ENCODE results near the gene CDK5R1. TPM values are rescaled to one million over a fixed set of nuclear protein-coding genes. Genes with fewer than 3 reads are reported as not detected.

Gene CDK5R1
- total RNA-seq, 2 experiments from 2014 or later, result 10.2 to 10.5 TPM

DNA sequence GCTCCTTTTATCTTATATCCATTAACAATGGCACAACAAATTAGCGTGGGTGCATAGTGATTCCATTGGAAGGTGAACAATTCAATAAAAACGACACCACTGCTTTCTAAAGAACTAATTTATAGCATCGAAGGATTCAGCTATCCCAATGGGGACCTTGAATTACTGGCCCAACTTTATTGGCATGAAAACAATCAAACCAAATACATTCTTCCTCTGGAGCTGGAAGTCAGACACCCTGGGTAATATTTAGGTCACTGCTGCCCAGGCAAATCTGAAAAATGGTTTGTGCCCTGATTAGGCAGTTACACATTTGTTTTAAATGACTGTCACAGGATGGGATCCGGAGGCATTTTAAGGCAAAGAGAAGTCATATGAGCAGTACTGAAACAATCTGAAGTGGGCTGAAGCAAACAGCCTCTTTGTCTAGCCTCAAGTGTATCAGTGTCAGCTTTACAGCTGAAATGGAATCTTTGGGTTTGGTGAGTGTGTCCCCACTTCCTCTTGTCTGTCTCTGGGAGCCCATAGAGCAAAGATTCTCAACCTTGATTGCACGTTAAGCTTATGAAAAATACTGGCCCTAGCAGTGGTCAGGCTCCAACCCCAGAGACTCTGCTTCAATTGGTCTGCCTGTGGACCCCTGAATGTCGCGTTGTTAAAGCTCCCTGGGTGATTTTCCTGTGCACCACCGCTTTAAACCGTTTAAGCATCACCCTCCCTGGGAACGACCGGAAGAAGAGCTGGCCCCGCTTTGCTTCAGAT is 30.3 kb downstream of the CDK5R1 start:
- no peaks in the 10 kb centered on the region for H3K27me3 Mint-ChIP-seq
- ATAC-seq (peak; percentile 35), DNase-seq (peak; percentile 49)
- intact Hi-C loops (cut with micrococcal nuclease), result no loop called here
- CTCF ChIA-PET, result interaction anchor here (0.7 to 2.5 kb wide), 10 partner anchors 10 to 145 kb away, joined by 3 to 12 read pairs (median 4); partner anchors contain the start of gene CDK5R1
- POLR2A ChIA-PET, result interaction anchor here (0.6 to 5.1 kb wide), 7 partner anchors 8 to 45 kb away, joined by 3 to 29 read pairs (median 5); partner anchors contain the start of gene CDK5R1
- no peaks in the 10 kb centered on the region for H3K9me3 Mint-ChIP-seq
- H3K4me3 Mint-ChIP-seq, result no peak overlapping the region
- H3K27ac Mint-ChIP-seq, result peak overlapping the region; percentile 85
- H3K4me1 Mint-ChIP-seq (ENCODE audit: low read depth), result peaks cover 69% of the 10 kb centered on the region
- H3K36me3 Mint-ChIP-seq (ENCODE audit: low read depth), result peaks cover 3% of the 10 kb centered on the region
- TF ChIP-seq, protein P1, sequence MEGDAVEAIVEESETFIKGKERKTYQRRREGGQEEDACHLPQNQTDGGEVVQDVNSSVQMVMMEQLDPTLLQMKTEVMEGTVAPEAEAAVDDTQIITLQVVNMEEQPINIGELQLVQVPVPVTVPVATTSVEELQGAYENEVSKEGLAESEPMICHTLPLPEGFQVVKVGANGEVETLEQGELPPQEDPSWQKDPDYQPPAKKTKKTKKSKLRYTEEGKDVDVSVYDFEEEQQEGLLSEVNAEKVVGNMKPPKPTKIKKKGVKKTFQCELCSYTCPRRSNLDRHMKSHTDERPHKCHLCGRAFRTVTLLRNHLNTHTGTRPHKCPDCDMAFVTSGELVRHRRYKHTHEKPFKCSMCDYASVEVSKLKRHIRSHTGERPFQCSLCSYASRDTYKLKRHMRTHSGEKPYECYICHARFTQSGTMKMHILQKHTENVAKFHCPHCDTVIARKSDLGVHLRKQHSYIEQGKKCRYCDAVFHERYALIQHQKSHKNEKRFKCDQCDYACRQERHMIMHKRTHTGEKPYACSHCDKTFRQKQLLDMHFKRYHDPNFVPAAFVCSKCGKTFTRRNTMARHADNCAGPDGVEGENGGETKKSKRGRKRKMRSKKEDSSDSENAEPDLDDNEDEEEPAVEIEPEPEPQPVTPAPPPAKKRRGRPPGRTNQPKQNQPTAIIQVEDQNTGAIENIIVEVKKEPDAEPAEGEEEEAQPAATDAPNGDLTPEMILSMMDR (IDR thresholded peaks at IDR 0.05), result no peak

DNA sequence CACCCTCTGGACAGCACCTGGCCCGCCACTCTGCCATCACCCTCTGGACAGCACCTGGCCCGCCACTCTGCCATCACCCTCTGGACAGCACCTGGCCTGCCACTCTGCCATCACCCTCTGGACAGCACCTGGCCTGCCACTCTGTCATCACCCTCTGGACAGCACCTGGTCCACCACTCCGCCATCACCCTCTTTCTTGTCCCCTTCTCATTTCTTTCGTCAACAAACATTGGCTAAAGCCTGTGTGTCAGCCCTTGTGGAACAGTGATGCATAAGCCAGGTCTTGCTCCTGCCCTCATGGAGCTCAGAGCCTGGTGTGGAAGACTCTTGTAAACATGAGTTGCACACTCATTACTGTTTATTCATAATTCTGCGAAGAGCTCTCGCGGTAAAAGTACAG is 31.2 kb downstream of the CDK5R1 start:
- H3K36me3 Mint-ChIP-seq (ENCODE audit: low read depth), result peaks cover 3% of the 10 kb centered on the region
- no peaks in the 10 kb centered on the region for H3K9me3 Mint-ChIP-seq
- peaks cover 75% of the 10 kb centered on the region for H3K4me1 Mint-ChIP-seq (ENCODE audit: low read depth)
- ATAC-seq (no peak), DNase-seq (no peak)
- POLR2A ChIA-PET, result interaction anchor here (0.7 to 5.1 kb wide), 7 partner anchors 9 to 34 kb away, joined by 3 to 29 read pairs (median 3); partner anchors contain the start of gene CDK5R1
- no peaks in the 10 kb centered on the region for H3K27me3 Mint-ChIP-seq
- intact Hi-C loops (cut with micrococcal nuclease), result no loop called here
- no peak overlapping the region for H3K4me3 Mint-ChIP-seq
- TF ChIP-seq, protein P1 (IDR thresholded peaks at IDR 0.05), result no peak
- H3K27ac Mint-ChIP-seq, result peak overlapping the region; percentile 66
- CTCF ChIA-PET, result interaction anchor here (1.0 to 2.5 kb wide), 7 partner anchors 10 to 56 kb away, joined by 3 to 10 read pairs (median 4); no protein-coding TSS in a partner anchor

DNA sequence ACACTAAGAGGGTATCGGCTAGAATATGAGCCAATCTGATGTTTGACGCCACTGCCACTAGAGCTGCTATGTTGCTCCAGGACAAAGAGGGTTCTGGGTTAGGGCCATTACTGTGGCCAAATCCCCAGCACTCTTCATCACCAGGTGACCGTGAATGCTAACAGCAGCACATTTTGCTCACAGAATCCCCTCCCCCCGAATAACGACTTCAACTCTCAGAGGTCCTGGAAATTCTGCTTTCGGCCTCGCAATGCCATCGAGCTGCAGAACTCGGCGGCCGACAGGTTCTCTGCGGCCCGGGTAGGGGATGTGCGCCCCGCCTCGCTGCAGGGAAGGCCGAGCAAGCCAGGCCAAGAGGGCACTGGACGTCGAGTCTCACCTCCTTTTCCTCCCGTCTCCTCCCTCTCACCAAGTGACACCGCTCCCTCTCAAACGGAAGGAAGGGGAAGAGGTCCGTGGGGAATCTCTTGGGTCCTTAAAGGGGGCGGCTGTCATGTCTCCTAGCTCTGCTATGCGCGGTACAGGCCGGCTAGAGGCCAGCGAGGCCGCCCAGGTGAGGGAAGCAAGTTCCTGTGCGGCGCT is 31.9 kb downstream of the CDK5R1 start:
- DNase-seq (no peak), ATAC-seq (no peak)
- H3K27me3 Mint-ChIP-seq, result no peaks in the 10 kb centered on the region
- ChIA-PET CTCF (interaction anchor here (1.2 to 2.5 kb wide), 3 partner anchors 15 to 35 kb away, joined by 3 to 10 read pairs (median 5); no protein-coding TSS in a partner anchor), POLR2A (interaction anchor here (0.9 to 5.1 kb wide), 4 partner anchors 10 to 31 kb away, joined by 3 to 29 read pairs (median 7); partner anchors contain the start of gene CDK5R1)
- peaks cover 78% of the 10 kb centered on the region for H3K4me1 Mint-ChIP-seq (ENCODE audit: low read depth)
- TF ChIP-seq, protein P1 (IDR thresholded peaks at IDR 0.05), result no peak
- peak overlapping the region; percentile 74 for H3K4me3 Mint-ChIP-seq
- intact Hi-C loops (cut with micrococcal nuclease), result no loop called here
- peak overlapping the region; percentile 26 for H3K27ac Mint-ChIP-seq
- no peaks in the 10 kb centered on the region for H3K9me3 Mint-ChIP-seq
- H3K36me3 Mint-ChIP-seq (ENCODE audit: low read depth), result peaks cover 3% of the 10 kb centered on the region

DNA sequence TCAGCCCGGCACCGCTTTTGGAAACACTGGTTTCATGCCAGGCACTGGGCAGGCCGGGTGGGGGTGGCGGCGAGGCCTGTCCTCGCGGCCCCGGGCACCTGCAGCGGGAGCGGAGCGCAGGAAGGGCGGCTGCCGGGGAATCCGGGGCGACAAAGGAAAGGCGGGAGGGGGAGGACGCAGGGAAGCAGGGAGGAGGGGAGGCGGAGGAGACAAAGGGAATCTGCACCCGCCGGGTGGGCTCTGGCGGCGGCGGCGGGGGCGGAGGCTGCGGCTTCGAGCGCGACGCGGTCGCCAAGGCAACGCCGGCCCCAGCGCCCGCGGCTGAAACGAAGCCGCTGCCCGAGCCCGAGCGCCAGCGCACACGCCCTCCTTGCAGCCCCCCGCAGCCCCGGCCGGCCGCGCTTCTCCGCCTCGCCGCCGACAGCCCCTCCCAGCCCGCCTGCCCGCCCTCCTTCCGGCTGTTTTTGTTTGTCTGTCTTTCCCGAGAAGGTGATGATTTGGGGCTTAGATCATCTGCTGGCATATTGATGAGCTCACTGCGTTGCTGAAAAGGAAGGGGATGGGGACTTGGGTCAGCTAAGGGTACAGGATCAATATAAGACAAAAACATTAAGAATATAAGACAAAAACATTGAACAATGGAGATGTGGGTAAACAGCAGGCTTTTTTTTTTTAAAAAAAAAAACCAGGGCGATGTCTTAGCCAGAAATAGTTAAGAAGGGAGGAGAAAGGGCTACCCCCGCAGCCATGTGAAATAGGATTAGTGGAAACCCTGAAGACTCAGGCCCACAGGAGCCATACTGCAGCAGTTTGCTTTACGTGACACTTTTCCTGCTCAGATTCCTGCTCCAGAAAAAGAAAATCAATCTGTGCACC is 32.7 kb downstream of the CDK5R1 start:
- Mint-ChIP-seq H3K27ac (peak overlapping the region; percentile 91), H3K4me3 (peak overlapping the region; percentile 74), H3K27me3 (no peaks in the 10 kb centered on the region), H3K9me3 (no peaks in the 10 kb centered on the region), H3K36me3 (ENCODE audit: low read depth) (peaks cover 3% of the 10 kb centered on the region), H3K4me1 (ENCODE audit: low read depth) (peaks cover 84% of the 10 kb centered on the region)
- TF ChIP-seq, protein P1 (IDR thresholded peaks at IDR 0.05), result no peak
- POLR2A ChIA-PET, result interaction anchor here (0.6 to 5.1 kb wide), 4 partner anchors 11 to 355 kb away, joined by 3 to 29 read pairs (median 4); partner anchors contain the start of gene CDK5R1
- ATAC-seq (peak; percentile 4), DNase-seq (peak; percentile 71)
- CTCF ChIA-PET, result interaction anchor here (2.5 kb wide), 1 partner anchor 15 kb away, joined by 10 read pairs; no protein-coding TSS in a partner anchor
- intact Hi-C loops (cut with micrococcal nuclease), result loop anchor here (5.0 kb wide), 1 partner anchor 32 kb away; the partner anchor contains the start of gene CDK5R1

Data from activated CD8-positive, alpha-beta T cell treated with anti-CD3 and anti-CD28 coated beads for 36 hours (primary cell).